ENCODE measurements around the gene GIMAP6. TPM values are rescaled to one million over a fixed set of nuclear protein-coding genes. Genes with fewer than 3 reads are reported as not detected.

The GIMAP6 gene
- 0.05 and 0.30 TPM in 2 replicates for total RNA-seq

GRCh38 chr7:150631866-150632864 is at the start of gene GIMAP6:
Gene GIMAP6 (minus strand): TSS chr7:150632385. CDS start chr7:150630142, 2,243 bp downstream.

Other genes with a start within 250 kb of the GIMAP6 start
- gene GIMAP8, start 181.8 kb downstream of the GIMAP6 start, total RNA-seq, result under 0.01 TPM in 1 of 2 replicates, not detected in the other
- gene GIMAP7, start 117.5 kb downstream of the GIMAP6 start, total RNA-seq, result not detected in 2 replicates
- gene GIMAP4, start 65.0 kb downstream of the GIMAP6 start, total RNA-seq, result 0.23 and 0.59 TPM in 2 replicates
- gene GIMAP2, start 53.3 kb upstream of the GIMAP6 start, total RNA-seq, result under 0.01 TPM in 1 of 2 replicates, not detected in the other
- gene GIMAP1, start 84.2 kb upstream of the GIMAP6 start, total RNA-seq, result under 0.01 TPM in 1 of 2 replicates, not detected in the other
- not detected in 2 replicates for gene GIMAP5, start 105.0 kb upstream of the GIMAP6 start, total RNA-seq
- gene TMEM176B, start 168.0 kb upstream of the GIMAP6 start, total RNA-seq, result not detected in 2 replicates
- gene TMEM176A, start 168.4 kb upstream of the GIMAP6 start, total RNA-seq, result not detected in 2 replicates
- gene AOC1, start 220.1 kb upstream of the GIMAP6 start, total RNA-seq, result not detected in 2 replicates

Data from smooth muscle cell of the umbilical artery (primary cell).